NCI-H2107 treated with DMSO at 0.1 percent for 48 hours (cell line): ENCODE measurements around the gene GPR75.

Source experiments
- DNase-seq: peaks from one replicate; lab custom pipeline; 2025; ENCODE audit not compliant: unreplicated experiment; lab: John Stamatoyannopoulos, UW

GPR75 gene

GRCh38 chr2:53811601-53812000, 48.2 kb downstream of the GPR75 start:
- DNase-seq = no peak
